Left ventricle myocardium inferior (tissue), 1 donor: ENCODE measurements around the gene KIF26A. TPM values are rescaled to one million over a fixed set of nuclear protein-coding genes. Genes with fewer than 3 reads are reported as not detected.

Source experiments
- DNase-seq: peaks from one replicate; pipeline ENCODE4 v3.0.0-alpha.2; 2020
- H3K27ac ChIP-seq: fragments of 200-600 bp; replicated peaks from 2 replicates; pipeline ENCODE4 v1.8.0; 2021
- H3K27me3 ChIP-seq: fragments of 200-600 bp; 2 replicates; pipeline ENCODE4 v1.8.0; 2021; ENCODE audit warnings: low read depth
- H3K36me3 ChIP-seq: fragments of 200-600 bp; 2 replicates; pipeline ENCODE4 v1.8.0; 2021
- H3K4me1 ChIP-seq: fragments of 200-600 bp; 2 replicates; pipeline ENCODE4 v1.8.0; 2021
- H3K4me3 ChIP-seq: fragments of 200-600 bp; 2 replicates; pipeline ENCODE4 v1.8.0; 2021; ENCODE audit warnings: mild to moderate bottlenecking, moderate library complexity
- H3K9me3 ChIP-seq: fragments of 200-600 bp; replicated peaks from 2 replicates; pipeline ENCODE4 v1.8.0; 2021
- intact Hi-C: fragments of 100-400 bp; cut with micrococcal nuclease; formaldehyde crosslinking; loops from one replicate; pipeline ENCODE4 v1.11.0; 2022
- total RNA-seq: library from RNA; stranded (reverse); fragmentation: NEBNext Ultra II Directional; extraction: Animal tissue kit (Norgen Biotek cat#: 25700); gene quantifications from one replicate; pipeline ENCODE4 v1.2.1, GENCODE V29; 2021
- TF ChIP-seq, protein P1 (sequence below): fragments of 200-600 bp; IDR thresholded peaks from 2 replicates; pipeline ENCODE4 v1.8.0; 2021; ENCODE audit warnings: antibody characterized with exemption, mild to moderate bottlenecking, borderline replicate concordance
- donor health status: DM: no; HTN: yes; CAD: no; lungs with severe emphysema.

Gene KIF26A
- total RNA-seq, 1 donor from 2014 or later, result 6.5 TPM

DNA sequence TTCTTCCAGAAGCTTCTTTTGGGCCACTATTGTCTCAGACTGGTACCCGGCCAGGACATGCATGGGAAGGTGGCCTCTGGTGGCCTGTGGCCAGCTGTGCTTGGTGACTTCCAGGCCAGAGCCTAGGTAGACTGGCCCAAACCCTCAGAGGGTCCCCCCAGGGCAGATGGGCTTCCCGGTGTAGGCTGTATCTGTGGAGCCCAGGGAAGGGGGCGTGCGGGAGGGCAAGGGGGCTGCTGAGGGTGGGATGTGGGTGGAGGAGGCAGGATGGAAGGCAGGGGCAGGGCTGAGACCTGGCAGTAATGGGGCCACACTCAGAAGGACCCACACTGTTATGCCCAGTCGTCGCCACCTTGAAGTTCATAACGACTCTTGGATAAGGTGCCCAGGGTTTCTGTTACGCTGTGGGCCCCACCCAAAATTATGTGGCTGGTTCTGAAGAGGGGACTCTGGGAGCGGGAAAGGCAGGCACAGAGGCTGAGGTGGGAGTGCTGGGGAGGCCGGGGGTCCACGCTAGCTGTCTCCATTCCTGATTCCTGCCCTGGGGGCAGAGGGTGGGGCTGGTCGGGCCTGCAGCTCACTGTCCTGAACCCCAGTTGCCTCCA lies 52.1 kb downstream of the KIF26A start:
- peaks cover 23% of the 10 kb centered on the region for H3K27me3 ChIP-seq
- H3K27ac ChIP-seq, result no peak overlapping the region
- no peak for DNase-seq
- H3K9me3 ChIP-seq, result no peaks in the 10 kb centered on the region
- no peaks in the 10 kb centered on the region for H3K36me3 ChIP-seq
- H3K4me3 ChIP-seq, result no peak overlapping the region
- H3K4me1 ChIP-seq, result peaks cover 23% of the 10 kb centered on the region
- intact Hi-C loops, result no loop called here
- TF ChIP-seq, protein P1, sequence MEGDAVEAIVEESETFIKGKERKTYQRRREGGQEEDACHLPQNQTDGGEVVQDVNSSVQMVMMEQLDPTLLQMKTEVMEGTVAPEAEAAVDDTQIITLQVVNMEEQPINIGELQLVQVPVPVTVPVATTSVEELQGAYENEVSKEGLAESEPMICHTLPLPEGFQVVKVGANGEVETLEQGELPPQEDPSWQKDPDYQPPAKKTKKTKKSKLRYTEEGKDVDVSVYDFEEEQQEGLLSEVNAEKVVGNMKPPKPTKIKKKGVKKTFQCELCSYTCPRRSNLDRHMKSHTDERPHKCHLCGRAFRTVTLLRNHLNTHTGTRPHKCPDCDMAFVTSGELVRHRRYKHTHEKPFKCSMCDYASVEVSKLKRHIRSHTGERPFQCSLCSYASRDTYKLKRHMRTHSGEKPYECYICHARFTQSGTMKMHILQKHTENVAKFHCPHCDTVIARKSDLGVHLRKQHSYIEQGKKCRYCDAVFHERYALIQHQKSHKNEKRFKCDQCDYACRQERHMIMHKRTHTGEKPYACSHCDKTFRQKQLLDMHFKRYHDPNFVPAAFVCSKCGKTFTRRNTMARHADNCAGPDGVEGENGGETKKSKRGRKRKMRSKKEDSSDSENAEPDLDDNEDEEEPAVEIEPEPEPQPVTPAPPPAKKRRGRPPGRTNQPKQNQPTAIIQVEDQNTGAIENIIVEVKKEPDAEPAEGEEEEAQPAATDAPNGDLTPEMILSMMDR, result no peak

DNA sequence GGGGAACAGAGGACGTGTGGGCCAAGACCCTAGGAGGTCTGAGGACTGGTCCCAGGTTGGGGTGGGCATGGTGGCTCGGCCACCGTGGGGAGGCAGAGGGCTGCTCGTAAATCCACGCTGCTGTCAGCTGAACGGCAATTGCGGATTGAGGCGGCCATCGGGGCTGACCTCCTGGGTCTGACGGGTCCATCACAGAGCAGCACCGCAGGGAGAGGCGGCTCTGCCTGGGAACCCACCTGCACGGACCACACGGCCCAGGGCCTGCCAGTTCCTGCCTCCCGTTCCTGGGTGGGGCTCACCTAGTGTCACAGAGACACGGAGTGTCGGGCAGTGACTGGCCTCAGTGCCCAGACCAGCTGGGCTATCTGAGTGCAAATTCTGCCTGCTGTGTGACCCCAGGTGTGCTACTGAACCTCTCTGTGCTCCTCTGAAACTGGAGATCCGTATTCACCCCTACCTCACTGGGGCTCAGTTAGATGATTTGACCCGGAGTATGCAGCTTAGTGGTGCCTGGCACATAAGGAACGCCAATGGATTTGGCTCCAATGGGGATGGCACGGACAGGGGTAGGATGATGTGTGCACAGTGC lies 53.1 kb downstream of the KIF26A start:
- Histone ChIP-seq H3K4me3 (no peak overlapping the region), H3K27ac (no peak overlapping the region), H3K4me1 (peaks cover 16% of the 10 kb centered on the region), H3K36me3 (no peaks in the 10 kb centered on the region), H3K27me3 (peaks cover 24% of the 10 kb centered on the region), H3K9me3 (no peaks in the 10 kb centered on the region)
- TF ChIP-seq, protein P1, result no peak
- intact Hi-C loops, result no loop called here
- DNase-seq, result no peak

DNA sequence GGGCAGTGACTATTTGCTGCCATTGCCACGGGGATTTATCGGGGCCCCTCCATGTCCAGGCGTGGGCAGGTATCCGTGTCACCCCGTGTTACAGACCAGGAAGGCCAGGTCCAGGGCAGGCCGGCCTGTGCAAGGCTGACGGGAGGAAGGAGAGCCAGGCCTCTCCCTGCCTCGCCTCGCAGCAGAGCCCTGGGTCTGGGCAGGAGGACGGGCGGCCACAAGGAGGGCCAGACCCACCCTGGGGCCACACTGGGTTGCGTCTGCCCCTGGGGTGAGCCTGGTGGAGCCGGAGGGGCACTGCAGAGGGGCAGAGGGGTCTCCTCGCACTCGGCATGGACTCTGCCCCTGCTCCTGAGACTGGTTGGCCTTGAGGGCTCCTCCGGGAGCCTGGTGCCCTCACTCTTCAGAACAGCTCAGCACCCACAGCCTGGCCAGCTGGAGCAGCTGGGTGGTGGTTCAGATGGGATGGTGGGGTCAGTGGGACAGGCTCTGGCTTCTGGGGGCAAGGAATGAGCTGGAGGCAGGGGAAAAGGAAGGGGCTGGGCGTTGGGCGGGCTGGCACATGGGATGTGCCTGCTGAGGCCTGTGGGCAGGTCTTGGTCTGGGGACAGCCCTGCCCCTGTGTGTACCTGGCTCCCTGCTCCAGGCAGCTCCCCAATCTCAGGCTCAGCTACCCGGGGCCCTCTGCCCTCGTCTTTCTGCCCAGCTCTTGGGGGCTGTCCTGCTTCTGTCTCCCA lies 53.9 kb downstream of the KIF26A start:
- Histone ChIP-seq H3K4me3 (no peak overlapping the region), H3K27me3 (peaks cover 24% of the 10 kb centered on the region), H3K4me1 (peaks cover 13% of the 10 kb centered on the region), H3K36me3 (no peaks in the 10 kb centered on the region), H3K9me3 (no peaks in the 10 kb centered on the region), H3K27ac (no peak overlapping the region)
- TF ChIP-seq, protein P1, result no peak
- no peak for DNase-seq
- intact Hi-C loops, result no loop called here

DNA sequence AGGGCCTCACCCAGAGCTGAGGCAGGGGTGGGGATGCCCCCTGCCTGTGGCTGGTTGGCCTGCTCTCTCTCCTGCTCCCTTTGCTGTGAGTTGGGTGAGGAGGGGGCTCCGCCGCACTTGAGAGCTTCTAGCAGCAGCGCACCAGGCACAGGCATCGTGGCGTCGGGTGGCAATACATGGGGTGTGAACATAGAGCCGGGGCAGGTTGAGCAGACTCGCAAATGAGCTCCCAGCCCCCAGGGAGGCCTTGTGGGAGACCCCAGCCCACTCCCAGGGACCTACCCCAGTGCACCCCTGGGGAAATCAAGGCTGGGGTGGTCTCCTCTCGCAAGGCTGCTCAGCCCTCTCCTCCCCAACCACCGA lies 54.5 kb downstream of the KIF26A start:
- Histone ChIP-seq H3K4me1 (peaks cover 7% of the 10 kb centered on the region), H3K9me3 (no peaks in the 10 kb centered on the region), H3K27ac (no peak overlapping the region), H3K27me3 (peaks cover 24% of the 10 kb centered on the region), H3K4me3 (no peak overlapping the region), H3K36me3 (no peaks in the 10 kb centered on the region)
- no peak for DNase-seq
- TF ChIP-seq, protein P1, result no peak
- intact Hi-C loops, result no loop called here

DNA sequence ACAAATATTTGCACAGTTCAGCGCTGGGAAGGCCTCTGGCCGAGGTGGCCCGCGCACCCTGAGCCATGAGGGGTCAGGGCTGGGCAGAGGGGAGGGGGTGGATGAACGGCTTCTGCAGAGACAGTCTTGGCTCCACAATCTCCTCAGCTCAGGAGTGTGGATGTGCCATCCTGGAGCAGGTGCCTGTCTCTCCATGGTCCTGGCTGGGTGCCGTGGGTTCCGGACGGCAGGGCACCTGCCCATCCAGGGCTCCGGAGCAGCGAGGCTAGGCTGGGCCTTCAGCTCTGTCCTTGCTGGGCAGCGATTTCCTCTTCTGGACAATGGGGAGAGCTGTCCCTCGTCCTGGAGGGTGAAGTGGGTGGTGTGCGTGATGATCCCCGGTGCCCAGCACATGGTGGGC lies 55.6 kb downstream of the KIF26A start:
- H3K4me1 ChIP-seq, result no peaks in the 10 kb centered on the region
- no peaks in the 10 kb centered on the region for H3K9me3 ChIP-seq
- H3K36me3 ChIP-seq, result no peaks in the 10 kb centered on the region
- no peak overlapping the region for H3K4me3 ChIP-seq
- intact Hi-C loops, result no loop called here
- no peak for DNase-seq
- no peak overlapping the region for H3K27ac ChIP-seq
- TF ChIP-seq, protein P1, result no peak
- peaks cover 24% of the 10 kb centered on the region for H3K27me3 ChIP-seq
